SK-N-SH (cell line): Measurements from ENCODE around the gene RNF133. TPM values are rescaled to one million over a fixed set of nuclear protein-coding genes. Genes with fewer than 3 reads are reported as not detected.
"Not testable (repeated sequence)": the region's sequence is repeated elsewhere in the genome, so short reads cannot be mapped to it uniquely, and the experiment has no call there.

Experiments
- CTCF ChIA-PET: fragments of 300-600, 350-600 bp; formaldehyde crosslinking; extraction: SDS; loops from one replicate; lab custom pipeline; 2021; lab: Yijun Ruan, JAX
- POLR2A ChIA-PET: fragments of 350-600 bp; sonication (Branson Sonifier 250); formaldehyde crosslinking; extraction: SDS; loops from one replicate; lab custom pipeline; 2020; ENCODE audit warnings: antibody characterized with exemption, inconsistent platforms; lab: Yijun Ruan, JAX
- DNase-seq: peaks from one replicate; pipeline ENCODE4 v3.0.0; 2012
- H2AFZ ChIP-seq: fragments of 200-600 bp; sonication (generic); 2 replicates; pipeline ENCODE4 v1.8.1; 2016; ENCODE audit warnings: antibody characterized with exemption, mild to moderate bottlenecking, low read depth
- H3F3A ChIP-seq: fragments of 200-600 bp; sonication (generic); replicated peaks from 2 replicates; pipeline ENCODE3; 2016; ENCODE audit warnings: antibody characterized with exemption, mild to moderate bottlenecking; ENCODE audit not compliant: insufficient read depth
- H3K27ac ChIP-seq, 2 experiments: fragments of 200-500 bp in 1 of 2; fragments of 200-600 bp in 1 of 2; sonication (Bioruptor generic) in 1 of 2; sonication (generic), shearing (Covaris generic) in 1 of 2; 2 replicates each; pipeline versions ENCODE4 v1.5.1 to v1.6.1; 2014 to 2016; ENCODE audit warnings: low read depth in 2 of 2, inconsistent platforms in 1 of 2, low read length in 1 of 2, mild to moderate bottlenecking in 1 of 2, mixed read lengths in 1 of 2
- H3K27me3 ChIP-seq: fragments of 200-600 bp; sonication (generic), shearing (Covaris generic); 2 replicates; pipeline ENCODE4 v1.6.1; 2016; ENCODE audit warnings: mixed run types; ENCODE audit not compliant: insufficient read depth
- H3K36me3 ChIP-seq, 2 experiments: fragments of 200-500 bp in 1 of 2; fragments of 200-600 bp in 1 of 2; sonication (Bioruptor generic) in 1 of 2; sonication (generic) in 1 of 2; replicated peaks in 1 of 2; 2 replicates each; pipeline versions ENCODE3 to v1.5.1; 2014 to 2016; ENCODE audit warnings: low read length in 1 of 2, mild to moderate bottlenecking in 1 of 2; ENCODE audit not compliant: insufficient read depth in 2 of 2, control insufficient read depth in 1 of 2
- H3K4me1 ChIP-seq, 2 experiments: fragments of 200-500 bp in 1 of 2; fragments of 200-600 bp in 1 of 2; sonication (Bioruptor generic) in 1 of 2; sonication (generic), shearing (Covaris generic) in 1 of 2; 2 replicates each; pipeline versions ENCODE4 v1.5.1 to v1.6.1; 2014 to 2016; ENCODE audit warnings: low read depth in 1 of 2, low read length in 1 of 2, mixed run types in 1 of 2; ENCODE audit not compliant: insufficient read depth in 2 of 2, control insufficient read depth in 1 of 2
- H3K4me2 ChIP-seq: fragments of 200-600 bp; sonication (generic), shearing (Covaris generic); 2 replicates; pipeline ENCODE4 v1.6.1; 2017; ENCODE audit warnings: mixed run types
- H3K4me3 ChIP-seq, 2 experiments: fragments of 200-500 bp in 1 of 2; fragments of 200-600 bp in 1 of 2; sonication (Bioruptor generic) in 1 of 2; sonication (generic), shearing (Covaris generic) in 1 of 2; 2 replicates each; pipeline versions ENCODE4 v1.5.1 to v1.8.1; 2014 to 2016; ENCODE audit warnings: low read depth in 2 of 2, inconsistent platforms in 1 of 2, low read length in 1 of 2, mild to moderate bottlenecking in 1 of 2, mixed read lengths in 1 of 2, moderate library complexity in 1 of 2
- H3K79me2 ChIP-seq: fragments of 200-600 bp; sonication (generic); 2 replicates; pipeline ENCODE4 v1.8.1; 2017; ENCODE audit warnings: mild to moderate bottlenecking; ENCODE audit not compliant: insufficient read depth
- H3K9ac ChIP-seq: fragments of 200-600 bp; sonication (generic); 2 replicates; pipeline ENCODE4 v1.6.1; 2017; ENCODE audit warnings: mixed run types
- H3K9me2 ChIP-seq: fragments of 200-600 bp; sonication (generic); 2 replicates; pipeline ENCODE4 v1.6.1; 2017; ENCODE audit warnings: mixed run types
- H3K9me3 ChIP-seq: fragments of 200-600 bp; sonication (generic); 2 replicates; pipeline ENCODE4 v1.6.1; 2017; ENCODE audit warnings: mixed run types, mild to moderate bottlenecking, moderate library complexity
- H4K20me1 ChIP-seq: fragments of 200-600 bp; sonication (generic); 2 replicates; pipeline ENCODE4 v1.6.1; 2017; ENCODE audit warnings: mild to moderate bottlenecking, mixed run types; ENCODE audit not compliant: insufficient read depth
- CHD2 ChIP-seq: fragments of 150-350 bp; IDR thresholded peaks from 2 replicates; pipeline ENCODE4 v1.6.1; 2018; ENCODE audit warnings: low read length; ENCODE audit not compliant: partially characterized antibody
- EP300 ChIP-seq, 2 experiments: IDR thresholded peaks; 2 replicates each; pipeline versions ENCODE4 v1.4.0 to v1.6.1; 2012; ENCODE audit warnings: borderline replicate concordance in 1 of 2, low read depth in 1 of 2, low read length in 1 of 2
- GATA2 ChIP-seq: sonication (generic); formaldehyde crosslinking; IDR thresholded peaks from 2 replicates; pipeline ENCODE4 v1.5.0; 2020; ENCODE audit warnings: mild to moderate bottlenecking, missing genetic modification reagents
- MEF2A ChIP-seq: IDR thresholded peaks from 2 replicates; pipeline ENCODE4 v1.4.0; 2012; ENCODE audit warnings: low read depth, borderline replicate concordance
- POLR2AphosphoS5 ChIP-seq: IDR thresholded peaks from 2 replicates; pipeline ENCODE4 v1.6.1; 2012; ENCODE audit warnings: low read depth, low read length
- TAF1 ChIP-seq: IDR thresholded peaks from 2 replicates; pipeline ENCODE4 v1.6.1; 2012; ENCODE audit warnings: low read depth, mild to moderate bottlenecking, low read length, moderate library complexity, borderline replicate concordance
- TCF12 ChIP-seq: IDR thresholded peaks from 2 replicates; pipeline ENCODE4 v1.4.0; 2012
- WGBS: methylation state at CpG from one replicate; pipeline ENCODE4 v1.1.6; 2017; ENCODE audit warnings: low lambda C conversion rate; 5-methylcytosine and 5-hydroxymethylcytosine counted together
- polyA plus RNA-seq, 3 experiments: library from polyadenylated mRNA; depleted of rRNA; stranded (reverse); fragments of >200 nt; gene quantifications; 2 replicates each; pipeline ENCODE4 v1.2.3, GENCODE V29; 2012
- TF ChIP-seq, protein P1 (sequence below): fragments of 200-600 bp; sonication (generic); IDR thresholded peaks from 2 replicates; pipeline ENCODE4 v1.6.1; 2017; ENCODE audit warnings: antibody characterized with exemption, mild to moderate bottlenecking, moderate library complexity
- TF ChIP-seq, protein P2 (sequence below): IDR thresholded peaks from 2 replicates; pipeline ENCODE4 v1.6.1; 2012; ENCODE audit warnings: mild to moderate bottlenecking, low read depth, low read length, moderate library complexity
- TF ChIP-seq, protein P3 (sequence below): IDR thresholded peaks from 2 replicates; pipeline ENCODE4 v1.4.0; 2012; ENCODE audit warnings: low read depth, borderline replicate concordance

The RNF133 gene
- polyA plus RNA-seq, 1 of the 3 experiments (the other 2 are of a cell fraction): 0.03 TPM

DNA sequence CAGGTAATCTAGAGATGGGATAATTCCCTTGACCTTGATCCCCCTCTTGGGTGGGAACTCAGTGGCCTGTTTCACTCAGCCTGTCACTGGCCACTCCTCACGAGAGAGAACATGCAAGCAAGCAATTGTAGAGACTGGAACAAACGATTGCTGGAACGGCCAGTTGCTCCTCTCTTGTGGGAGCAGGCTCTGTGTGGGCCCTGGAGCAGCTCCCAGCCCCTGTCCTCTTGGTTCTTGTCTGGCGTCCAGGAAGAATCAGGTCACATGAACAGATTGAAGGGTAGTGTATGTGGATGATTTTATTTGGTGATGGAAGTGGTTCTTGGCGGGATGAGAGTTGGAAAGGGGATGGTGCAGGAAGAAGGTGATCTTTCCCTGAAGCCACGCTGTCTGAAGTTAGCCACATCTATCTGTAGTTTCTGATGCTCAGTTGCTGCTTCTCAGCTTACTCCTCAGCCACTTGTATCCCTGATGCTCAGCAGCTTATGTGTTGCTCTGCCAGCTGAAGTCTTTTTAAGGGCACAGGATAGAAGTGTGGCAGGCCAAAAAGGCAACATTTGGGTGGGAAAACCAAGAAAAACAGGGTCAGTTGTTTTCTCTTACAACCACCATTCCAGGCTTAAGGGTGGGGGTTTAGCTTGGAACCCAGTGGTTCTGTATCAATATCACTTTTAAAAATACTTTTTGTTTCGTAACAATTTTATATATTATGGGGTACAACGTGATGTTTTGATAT, 15.9 kb downstream of the RNF133 start:
- Histone ChIP-seq H3K9me3 (no peaks in the 10 kb centered on the region), H3K27me3 (no peaks in the 10 kb centered on the region), H3K4me2 (no peak overlapping the region), H4K20me1 (no peaks in the 10 kb centered on the region), H3K79me2 (no peaks in the 10 kb centered on the region), H3K4me3 (no peak overlapping the region), H3K9ac (no peak overlapping the region), H2AFZ (no peak overlapping the region), H3K36me3 (no peaks in the 10 kb centered on the region), H3K27ac (no peak overlapping the region), H3K9me2 (no peaks in the 10 kb centered on the region), H3F3A (no peaks in the 10 kb centered on the region), H3K4me1 (no peaks in the 10 kb centered on the region)
- TF ChIP-seq POLR2AphosphoS5 (no peak), EP300 (IDR thresholded peaks at IDR 0.05; ENCODE audit: borderline replicate concordance in 1 of 2, low read depth in 1 of 2, low read length in 1 of 2) (no peak), CHD2 (no peak), TAF1 (no peak), GATA2 (CRISPR knock-in tag) (no peak), MEF2A (no peak), TCF12 (no peak)
- TF ChIP-seq, protein P1, sequence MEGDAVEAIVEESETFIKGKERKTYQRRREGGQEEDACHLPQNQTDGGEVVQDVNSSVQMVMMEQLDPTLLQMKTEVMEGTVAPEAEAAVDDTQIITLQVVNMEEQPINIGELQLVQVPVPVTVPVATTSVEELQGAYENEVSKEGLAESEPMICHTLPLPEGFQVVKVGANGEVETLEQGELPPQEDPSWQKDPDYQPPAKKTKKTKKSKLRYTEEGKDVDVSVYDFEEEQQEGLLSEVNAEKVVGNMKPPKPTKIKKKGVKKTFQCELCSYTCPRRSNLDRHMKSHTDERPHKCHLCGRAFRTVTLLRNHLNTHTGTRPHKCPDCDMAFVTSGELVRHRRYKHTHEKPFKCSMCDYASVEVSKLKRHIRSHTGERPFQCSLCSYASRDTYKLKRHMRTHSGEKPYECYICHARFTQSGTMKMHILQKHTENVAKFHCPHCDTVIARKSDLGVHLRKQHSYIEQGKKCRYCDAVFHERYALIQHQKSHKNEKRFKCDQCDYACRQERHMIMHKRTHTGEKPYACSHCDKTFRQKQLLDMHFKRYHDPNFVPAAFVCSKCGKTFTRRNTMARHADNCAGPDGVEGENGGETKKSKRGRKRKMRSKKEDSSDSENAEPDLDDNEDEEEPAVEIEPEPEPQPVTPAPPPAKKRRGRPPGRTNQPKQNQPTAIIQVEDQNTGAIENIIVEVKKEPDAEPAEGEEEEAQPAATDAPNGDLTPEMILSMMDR: no peak
- TF ChIP-seq, protein P2, sequence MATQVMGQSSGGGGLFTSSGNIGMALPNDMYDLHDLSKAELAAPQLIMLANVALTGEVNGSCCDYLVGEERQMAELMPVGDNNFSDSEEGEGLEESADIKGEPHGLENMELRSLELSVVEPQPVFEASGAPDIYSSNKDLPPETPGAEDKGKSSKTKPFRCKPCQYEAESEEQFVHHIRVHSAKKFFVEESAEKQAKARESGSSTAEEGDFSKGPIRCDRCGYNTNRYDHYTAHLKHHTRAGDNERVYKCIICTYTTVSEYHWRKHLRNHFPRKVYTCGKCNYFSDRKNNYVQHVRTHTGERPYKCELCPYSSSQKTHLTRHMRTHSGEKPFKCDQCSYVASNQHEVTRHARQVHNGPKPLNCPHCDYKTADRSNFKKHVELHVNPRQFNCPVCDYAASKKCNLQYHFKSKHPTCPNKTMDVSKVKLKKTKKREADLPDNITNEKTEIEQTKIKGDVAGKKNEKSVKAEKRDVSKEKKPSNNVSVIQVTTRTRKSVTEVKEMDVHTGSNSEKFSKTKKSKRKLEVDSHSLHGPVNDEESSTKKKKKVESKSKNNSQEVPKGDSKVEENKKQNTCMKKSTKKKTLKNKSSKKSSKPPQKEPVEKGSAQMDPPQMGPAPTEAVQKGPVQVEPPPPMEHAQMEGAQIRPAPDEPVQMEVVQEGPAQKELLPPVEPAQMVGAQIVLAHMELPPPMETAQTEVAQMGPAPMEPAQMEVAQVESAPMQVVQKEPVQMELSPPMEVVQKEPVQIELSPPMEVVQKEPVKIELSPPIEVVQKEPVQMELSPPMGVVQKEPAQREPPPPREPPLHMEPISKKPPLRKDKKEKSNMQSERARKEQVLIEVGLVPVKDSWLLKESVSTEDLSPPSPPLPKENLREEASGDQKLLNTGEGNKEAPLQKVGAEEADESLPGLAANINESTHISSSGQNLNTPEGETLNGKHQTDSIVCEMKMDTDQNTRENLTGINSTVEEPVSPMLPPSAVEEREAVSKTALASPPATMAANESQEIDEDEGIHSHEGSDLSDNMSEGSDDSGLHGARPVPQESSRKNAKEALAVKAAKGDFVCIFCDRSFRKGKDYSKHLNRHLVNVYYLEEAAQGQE: no peak
- TF ChIP-seq, protein P3, sequence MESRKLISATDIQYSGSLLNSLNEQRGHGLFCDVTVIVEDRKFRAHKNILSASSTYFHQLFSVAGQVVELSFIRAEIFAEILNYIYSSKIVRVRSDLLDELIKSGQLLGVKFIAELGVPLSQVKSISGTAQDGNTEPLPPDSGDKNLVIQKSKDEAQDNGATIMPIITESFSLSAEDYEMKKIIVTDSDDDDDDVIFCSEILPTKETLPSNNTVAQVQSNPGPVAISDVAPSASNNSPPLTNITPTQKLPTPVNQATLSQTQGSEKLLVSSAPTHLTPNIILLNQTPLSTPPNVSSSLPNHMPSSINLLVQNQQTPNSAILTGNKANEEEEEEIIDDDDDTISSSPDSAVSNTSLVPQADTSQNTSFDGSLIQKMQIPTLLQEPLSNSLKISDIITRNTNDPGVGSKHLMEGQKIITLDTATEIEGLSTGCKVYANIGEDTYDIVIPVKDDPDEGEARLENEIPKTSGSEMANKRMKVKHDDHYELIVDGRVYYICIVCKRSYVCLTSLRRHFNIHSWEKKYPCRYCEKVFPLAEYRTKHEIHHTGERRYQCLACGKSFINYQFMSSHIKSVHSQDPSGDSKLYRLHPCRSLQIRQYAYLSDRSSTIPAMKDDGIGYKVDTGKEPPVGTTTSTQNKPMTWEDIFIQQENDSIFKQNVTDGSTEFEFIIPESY: no peak
- CTCF ChIA-PET: interaction anchor here (0.5 kb wide), 1 partner anchor 240 kb away, joined by 3 read pairs; no protein-coding TSS in a partner anchor
- under 1% methylated on average over 8 of the region's 8 CpGs for WGBS
- POLR2A ChIA-PET: no interaction called here
- DNase-seq: no peak

DNA sequence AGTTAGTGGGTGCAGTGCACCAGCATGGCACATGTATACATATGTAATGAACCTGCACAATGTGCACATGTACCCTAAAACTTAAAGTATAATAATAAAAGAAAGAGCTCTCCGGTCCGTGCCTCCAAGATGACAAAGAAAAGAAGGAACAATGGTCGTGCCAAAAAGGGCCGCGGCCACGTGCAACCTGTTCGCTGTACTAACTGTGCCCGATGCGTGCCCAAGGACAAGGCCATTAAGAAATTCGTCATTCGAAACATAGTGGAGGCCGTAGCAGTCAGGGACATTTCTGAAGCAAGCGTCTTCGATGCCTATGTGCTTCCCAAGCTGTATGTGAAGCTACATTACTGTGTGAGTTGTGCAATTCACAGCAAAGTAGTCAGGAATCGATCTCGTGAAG, 17.7 kb downstream of the RNF133 start:
- DNase-seq, H3K27me3 ChIP-seq, H3K79me2 ChIP-seq, H3K4me3 ChIP-seq, H3K4me1 ChIP-seq, H2AFZ ChIP-seq, H3K4me2 ChIP-seq, H3F3A ChIP-seq, H3K9me3 ChIP-seq, H3K27ac ChIP-seq, H3K36me3 ChIP-seq, POLR2A ChIA-PET, H3K9me2 ChIP-seq, H3K9ac ChIP-seq, H4K20me1 ChIP-seq: not testable (repeated sequence)
- CTCF ChIA-PET: interaction anchor here (1.5 kb wide), 1 partner anchor 15 kb away, joined by 3 read pairs; no protein-coding TSS in a partner anchor
- whole genome bisulfite sequencing: 55% methylated on average over 16 of the region's 16 CpGs
